GM20000 (cell line): ENCODE results near the gene VSTM4.

Experiments
- DNase-seq: peaks from one replicate; pipeline ENCODE4 v3.0.0; 2012; ENCODE audit warnings: low spot score
- TF ChIP-seq, protein P1 (sequence below): IDR thresholded peaks from 2 replicates; pipeline ENCODE4 v1.5.1; 2012; ENCODE audit warnings: mild to moderate bottlenecking, control low read depth; ENCODE audit errors: extremely low read depth, missing control alignments

VSTM4 gene

DNA sequence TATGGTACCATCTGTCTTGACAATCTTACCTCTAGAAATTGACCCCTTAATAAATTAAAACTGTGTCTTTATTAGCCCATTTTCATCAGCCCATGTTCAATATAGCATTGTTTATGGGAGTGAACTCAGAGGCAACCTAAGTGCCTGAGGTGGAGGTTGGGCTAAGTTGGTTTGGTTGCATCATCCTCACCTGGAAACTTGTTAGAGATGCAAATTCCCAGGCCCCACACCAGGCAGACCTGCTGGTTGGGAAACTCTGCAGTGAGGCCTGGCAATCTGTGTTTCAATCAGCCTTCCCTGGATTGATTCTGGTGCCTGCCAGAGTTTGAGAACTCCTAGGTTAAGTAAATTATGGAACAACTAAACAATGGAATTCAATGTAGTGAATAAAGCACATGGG lies 27.9 kb upstream of the VSTM4 start:
- TF ChIP-seq, protein P1, sequence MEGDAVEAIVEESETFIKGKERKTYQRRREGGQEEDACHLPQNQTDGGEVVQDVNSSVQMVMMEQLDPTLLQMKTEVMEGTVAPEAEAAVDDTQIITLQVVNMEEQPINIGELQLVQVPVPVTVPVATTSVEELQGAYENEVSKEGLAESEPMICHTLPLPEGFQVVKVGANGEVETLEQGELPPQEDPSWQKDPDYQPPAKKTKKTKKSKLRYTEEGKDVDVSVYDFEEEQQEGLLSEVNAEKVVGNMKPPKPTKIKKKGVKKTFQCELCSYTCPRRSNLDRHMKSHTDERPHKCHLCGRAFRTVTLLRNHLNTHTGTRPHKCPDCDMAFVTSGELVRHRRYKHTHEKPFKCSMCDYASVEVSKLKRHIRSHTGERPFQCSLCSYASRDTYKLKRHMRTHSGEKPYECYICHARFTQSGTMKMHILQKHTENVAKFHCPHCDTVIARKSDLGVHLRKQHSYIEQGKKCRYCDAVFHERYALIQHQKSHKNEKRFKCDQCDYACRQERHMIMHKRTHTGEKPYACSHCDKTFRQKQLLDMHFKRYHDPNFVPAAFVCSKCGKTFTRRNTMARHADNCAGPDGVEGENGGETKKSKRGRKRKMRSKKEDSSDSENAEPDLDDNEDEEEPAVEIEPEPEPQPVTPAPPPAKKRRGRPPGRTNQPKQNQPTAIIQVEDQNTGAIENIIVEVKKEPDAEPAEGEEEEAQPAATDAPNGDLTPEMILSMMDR: no peak
- no peak for DNase-seq

DNA sequence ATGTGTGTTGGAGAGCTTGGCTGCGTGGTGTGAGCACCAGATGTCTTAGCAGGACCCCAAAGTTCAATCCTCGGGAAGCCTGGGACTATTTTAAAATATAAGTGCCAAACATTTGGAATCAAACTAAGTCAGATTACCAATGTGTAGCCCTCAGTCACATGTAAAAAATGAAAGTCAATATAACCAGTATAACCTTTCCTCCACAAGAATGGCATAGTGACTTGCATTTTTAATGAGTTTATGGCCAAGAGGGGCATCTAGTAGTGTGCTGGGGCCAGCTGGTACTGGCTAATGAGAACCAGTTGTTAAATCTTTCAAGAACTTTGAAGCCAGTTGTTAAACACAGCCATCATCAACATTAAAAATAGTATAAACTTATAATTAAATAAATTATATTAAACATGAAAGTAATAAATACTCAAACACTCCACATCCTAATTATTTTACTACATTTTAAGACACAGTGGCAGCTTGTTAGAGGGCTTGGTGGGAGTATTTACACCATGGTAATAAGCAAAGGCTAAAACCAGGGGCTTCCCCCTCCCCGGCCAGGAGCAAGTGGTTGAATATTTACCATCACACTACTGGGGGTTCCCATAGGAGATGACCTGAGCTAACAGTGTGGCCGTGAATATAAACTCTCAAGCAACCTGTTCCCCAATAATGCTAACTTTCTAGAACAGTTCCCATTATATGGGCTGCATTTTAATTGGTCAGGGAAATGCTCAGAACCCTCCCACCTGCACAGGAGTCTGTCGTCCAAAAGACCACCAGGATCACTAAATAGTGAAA lies 26.4 kb upstream of the VSTM4 start:
- TF ChIP-seq, protein P1: no peak
- DNase-seq: peak; percentile 48

DNA sequence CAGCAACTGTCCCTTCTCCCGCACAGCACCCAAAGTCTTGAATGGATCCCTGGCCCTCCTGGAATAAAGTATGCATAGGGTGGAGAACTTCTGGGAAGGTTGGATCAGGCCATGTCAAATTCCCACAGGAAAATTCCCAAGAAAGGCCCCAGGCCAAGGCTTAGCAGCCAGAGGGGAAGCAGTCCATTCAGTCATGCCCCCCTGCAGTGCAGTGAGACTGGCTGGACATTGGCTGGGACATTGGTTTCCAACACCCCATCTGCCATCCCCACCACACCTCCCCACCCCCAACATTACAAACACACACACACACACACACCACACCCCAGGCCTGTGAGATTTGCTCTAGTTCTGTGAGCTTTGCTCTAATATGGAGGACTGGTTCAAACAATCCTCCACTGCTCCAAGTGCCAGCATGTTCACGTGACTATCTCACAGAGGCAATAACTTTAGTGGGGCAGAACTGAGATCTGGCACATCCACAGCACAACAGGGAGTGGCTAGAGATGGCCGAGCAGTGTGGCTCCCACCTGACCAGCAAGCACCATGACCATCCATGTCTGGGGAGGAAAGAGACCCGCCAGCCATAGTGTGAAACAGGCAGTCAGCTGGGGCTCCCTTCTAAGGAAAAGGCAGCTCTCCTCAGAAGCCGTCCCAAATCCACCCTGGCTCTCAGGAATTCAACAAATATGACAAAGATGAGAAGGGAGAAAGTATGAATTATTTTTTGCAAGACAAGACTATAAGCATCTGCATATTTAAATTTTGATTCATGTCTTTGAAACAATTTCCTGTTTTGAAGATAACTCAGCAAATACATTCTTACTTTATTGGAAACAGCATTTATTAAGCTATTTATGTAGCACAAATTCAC lies 25.2 kb upstream of the VSTM4 start:
- TF ChIP-seq, protein P1: no peak
- no peak for DNase-seq

DNA sequence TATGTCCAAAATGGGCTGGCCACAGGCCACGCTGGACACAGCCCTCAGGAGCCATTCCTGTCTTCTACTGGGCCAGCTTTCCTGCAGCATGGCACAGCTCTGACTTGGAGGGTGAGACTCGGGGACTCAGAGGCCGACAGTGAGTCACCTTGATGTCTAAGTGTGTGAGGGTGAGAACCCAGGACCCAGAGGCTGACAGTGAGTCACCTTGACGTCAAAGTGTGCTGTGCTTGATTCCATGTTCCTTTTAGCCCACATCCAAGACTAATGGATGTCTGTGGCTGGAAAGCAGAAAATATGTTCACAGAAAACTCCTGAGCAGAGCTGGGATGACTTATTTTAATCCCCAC lies 24.5 kb upstream of the VSTM4 start:
- no peak for DNase-seq
- TF ChIP-seq, protein P1: no peak

DNA sequence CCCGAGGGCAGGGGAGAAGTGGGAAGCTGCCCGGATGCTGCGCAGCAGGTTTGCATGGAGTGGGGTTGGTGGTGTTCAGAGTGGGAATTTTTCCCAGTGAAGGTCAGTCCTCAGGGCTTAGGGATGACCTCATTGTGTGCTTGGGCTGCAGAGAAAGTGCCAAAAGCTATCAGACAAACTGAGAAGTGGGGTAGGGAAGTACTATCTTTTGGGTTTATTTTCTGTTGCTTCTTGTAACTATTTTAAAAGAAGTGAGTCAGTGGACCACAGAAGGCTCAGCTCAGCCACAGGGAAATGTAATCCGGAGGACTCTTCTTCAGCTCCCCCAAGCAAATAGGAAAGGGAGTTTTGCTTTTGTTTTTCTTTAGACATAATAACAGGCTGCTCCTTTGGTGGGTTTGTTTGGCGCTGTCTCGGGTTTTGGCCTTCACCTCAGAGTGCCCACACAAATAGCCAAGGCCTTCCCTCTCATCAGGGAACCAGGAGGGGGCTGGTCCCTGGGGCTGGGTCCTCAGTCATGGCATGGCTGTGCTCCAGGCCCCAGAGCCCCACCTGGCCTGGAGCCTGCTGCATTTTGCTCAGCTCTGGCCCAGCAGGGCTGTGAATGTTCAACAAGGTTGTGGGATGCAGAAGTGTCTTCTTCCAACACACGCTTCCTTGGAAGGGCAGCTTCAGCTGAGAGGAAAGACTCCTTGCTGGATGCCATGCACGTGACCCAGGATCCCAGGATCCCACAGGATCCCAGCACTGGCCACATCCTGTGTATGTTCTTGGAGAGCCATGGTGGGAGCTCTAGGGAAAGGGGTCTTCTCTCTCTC lies 23.9 kb upstream of the VSTM4 start:
- DNase-seq: no peak
- TF ChIP-seq, protein P1: no peak

GRCh38 chr10:49138361-49138891 lies 23.1 kb upstream of the VSTM4 start:
- DNase-seq: no peak
- TF ChIP-seq, protein P1: no peak
